Right ventricle myocardium inferior (tissue), 1 donor: ENCODE results near the gene CTCFL. TPM values are rescaled to one million over a fixed set of nuclear protein-coding genes. Genes with fewer than 3 reads are reported as not detected.
A peak's percentile ranks its signal among the peaks of the same experiment; 100 is the strongest.
"Not testable (repeated sequence)": the region's sequence is repeated elsewhere in the genome, so short reads cannot be mapped to it uniquely, and the experiment has no call there.

Source experiments
- ATAC-seq: fragments of 200-7000 bp; cut with Tn5 transposase; one replicate; pipeline ENCODE4 v1.9.1; 2020; ENCODE audit warnings: mild to moderate bottlenecking, moderate library complexity
- DNase-seq: peaks from one replicate; pipeline ENCODE4 v3.0.0; 2021; ENCODE audit errors: missing footprints
- intact Hi-C: fragments of 100-400 bp; cut with DNase I; formaldehyde crosslinking; loops from one replicate; pipeline ENCODE4 v1.11.0; 2022
- total RNA-seq: library from RNA; stranded (reverse); fragmentation: NEBNext Ultra II Directional; extraction: Animal tissue kit (Norgen Biotek cat#: 25700); gene quantifications from one replicate; pipeline ENCODE4 v1.2.1, GENCODE V29; 2021
- donor health status: DM: no; HTN: yes; CAD: no; lungs with severe emphysema.

The CTCFL gene
- total RNA-seq, 1 donor from 2014 or later: not detected

- DNase-seq (no peak), ATAC-seq (no peak)
- intact Hi-C loops: no loop called here
Measured at GRCh38 chr20:57475388-57476083, 49.4 kb downstream of the CTCFL start.

DNA sequence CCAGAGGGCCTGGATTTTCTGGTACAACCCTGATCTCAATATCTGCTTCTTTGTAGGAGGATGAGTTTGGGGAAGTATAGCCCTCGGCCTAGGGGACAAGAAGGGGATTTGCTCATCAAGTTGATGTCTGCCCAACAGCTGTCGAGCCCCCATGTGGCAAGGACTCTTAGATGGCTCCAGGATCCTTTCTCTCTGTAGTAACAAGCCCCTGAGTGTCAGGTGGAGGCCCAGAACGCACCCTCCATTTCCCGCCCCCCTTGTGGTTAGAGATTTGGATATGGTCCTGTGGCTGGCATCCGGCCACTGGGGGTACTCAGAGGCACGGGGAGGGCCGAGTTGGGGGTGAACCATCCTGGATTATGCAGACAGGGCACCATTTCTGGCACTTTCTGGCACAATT, 50.1 kb downstream of the CTCFL start:
- DNase-seq: no peak
- ATAC-seq: no peak
- intact Hi-C loops: no loop called here

- DNase-seq (no peak), ATAC-seq (no peak)
- intact Hi-C loops: no loop called here
Measured at GRCh38 chr20:57474205-57474604, 50.7 kb downstream of the CTCFL start.

DNA sequence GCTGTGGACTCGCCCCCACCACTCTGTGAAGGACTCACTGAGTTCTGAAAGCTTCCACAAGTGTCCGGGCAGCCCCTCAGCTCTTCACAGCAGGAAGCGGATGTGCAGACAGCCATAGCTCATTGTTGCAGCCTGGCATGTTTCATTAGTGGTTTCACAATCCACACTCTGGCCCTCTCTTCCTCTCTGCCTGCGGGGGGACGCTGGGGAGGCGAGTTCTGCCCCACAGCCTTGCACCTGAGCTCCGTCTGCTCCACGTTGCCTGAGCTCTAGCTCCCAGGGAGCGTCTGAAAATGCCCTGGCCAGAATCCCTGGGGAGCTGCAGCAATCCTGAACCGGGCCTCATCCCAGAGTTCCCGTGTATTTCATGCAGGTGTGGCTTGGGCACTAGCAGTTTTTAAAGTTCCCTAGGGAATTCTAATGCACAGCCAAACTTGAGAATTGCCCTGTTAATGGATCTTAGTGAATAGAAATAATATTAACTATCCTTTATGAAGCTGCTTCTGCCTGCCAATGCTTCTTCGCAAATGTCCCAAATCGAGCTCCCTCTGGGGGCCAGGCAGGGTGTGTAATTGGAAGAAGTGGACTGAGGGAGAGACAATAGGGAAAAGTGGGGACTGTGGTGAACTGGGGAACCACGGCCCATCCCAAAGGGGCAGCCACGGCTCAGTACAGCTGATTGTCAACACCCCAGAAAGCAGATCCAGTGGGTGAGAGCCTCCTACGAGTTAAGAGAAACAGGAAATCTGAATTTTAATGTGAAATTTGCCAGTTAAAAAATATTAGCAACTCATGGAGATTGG, 51.5 kb downstream of the CTCFL start:
- peak; percentile 23 for ATAC-seq
- peak; percentile 79 for DNase-seq
- intact Hi-C loops: no loop called here

- intact Hi-C loops, DNase-seq, ATAC-seq: not testable (repeated sequence)
Measured at GRCh38 chr20:57472474-57472873, 52.5 kb downstream of the CTCFL start.

DNA sequence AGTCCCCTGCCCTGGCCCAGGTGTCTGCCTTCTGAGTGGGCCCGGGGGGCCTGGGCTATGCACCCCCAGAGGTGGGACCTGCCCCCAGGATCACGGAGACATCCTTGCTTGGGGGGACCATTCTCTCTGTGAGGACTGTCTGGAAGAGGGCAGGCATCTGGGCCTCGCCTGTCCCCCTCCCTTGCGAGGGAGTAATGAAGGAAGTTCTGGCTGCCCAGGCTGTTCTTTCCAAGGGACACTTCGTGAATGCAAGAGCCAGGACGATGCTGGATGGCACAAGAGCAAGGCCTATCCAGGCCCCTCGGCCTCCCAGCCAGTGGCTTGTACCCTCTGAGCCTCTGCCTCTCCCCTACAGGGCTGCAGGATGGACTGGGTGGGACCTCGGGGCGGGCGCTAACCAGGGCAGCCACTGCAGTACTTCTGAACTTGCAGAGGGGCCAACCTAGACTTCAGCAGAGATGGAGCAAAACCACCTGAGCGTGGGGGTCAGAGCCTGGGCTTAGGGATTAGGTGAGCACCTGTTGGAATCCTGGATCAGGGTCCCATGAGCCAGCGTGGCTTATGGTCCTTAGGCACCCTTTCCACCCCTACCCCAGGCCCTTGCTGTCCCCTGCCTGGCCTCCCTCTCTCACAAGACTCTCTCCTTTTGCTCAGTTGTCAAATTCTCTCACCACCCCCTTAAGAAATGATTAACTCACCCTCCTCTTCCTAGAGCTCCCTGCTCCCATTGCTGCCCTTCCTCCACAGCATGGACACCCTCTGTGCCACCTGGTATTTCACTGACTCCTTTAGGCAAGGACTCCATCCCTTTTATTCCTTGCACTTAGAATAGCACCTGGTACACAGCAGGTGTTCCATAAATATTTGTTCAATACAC, 53.2 kb downstream of the CTCFL start:
- intact Hi-C loops: no loop called here
- ATAC-seq (no peak), DNase-seq (no peak)

- no peak for DNase-seq
- ATAC-seq: no peak
- intact Hi-C loops: no loop called here
Measured at GRCh38 chr20:57470666-57471495, 54.1 kb downstream of the CTCFL start.

DNA sequence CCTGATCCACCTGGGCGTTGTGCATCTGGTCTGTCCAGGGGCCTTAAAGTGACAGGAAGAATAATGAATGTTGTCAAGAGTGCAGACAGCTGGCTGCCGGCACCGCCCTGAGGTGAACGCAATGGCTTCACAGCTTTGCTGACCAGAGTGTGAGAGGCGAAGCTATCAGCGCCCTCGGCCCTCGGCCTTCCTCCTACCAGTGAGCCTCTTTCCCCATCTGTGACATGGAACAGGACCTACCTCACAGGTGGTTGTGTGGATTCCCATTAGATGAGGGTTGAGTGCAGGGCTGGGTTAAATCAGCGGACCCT, 54.8 kb downstream of the CTCFL start:
- no peak for DNase-seq
- no peak for ATAC-seq
- intact Hi-C loops: no loop called here

- intact Hi-C loops: loop anchor here (2.0 kb wide), 2 partner anchors 29 to 63 kb away; no protein-coding TSS in a partner anchor
- DNase-seq: no peak
- ATAC-seq: peak; percentile 84
Measured at GRCh38 chr20:57469418-57470211, 55.3 kb downstream of the CTCFL start.

DNA sequence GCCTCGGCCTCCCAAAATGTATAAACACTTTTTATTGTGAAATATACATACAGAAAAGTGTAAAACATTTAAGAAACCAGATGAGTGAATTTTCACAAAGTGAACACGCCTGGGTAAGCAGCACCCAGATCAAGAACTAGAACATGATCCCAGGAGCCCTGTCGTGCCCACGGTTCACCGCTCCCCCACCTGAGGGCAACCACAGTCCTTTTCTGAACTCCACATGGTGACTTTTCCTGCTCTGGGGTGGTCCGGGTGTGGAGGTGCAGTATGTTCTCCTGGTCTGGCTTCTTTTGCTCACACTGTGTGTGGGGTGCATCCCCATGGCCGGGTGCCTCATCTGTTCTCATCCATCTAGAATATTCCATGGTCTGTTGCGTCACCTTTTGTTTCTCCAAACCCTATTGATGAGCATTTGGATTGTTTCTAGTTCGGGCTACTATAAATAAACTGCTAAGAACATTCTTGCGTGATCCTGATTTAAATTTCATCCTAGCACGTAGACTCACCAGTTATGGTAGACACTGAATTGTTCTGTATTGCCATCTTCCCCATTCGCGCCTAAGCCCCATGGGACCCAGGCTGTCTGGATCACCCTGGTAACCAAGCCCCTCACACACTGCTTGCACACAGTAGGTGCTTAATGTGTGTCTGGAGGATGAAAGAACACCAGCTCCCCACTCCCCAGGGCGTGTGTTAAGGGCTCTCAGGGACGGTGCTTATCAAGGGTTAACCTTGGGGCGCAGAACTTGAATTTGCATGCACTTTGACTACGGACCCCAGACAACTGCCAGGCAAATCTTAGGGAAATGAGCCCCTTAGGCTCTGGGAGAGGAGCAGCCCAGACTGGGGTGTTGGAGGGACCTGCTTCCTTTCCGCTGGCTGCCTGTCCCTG, 56.2 kb downstream of the CTCFL start:
- ATAC-seq (no peak), DNase-seq (no peak)
- intact Hi-C loops: loop anchor here (2.0 kb wide), 2 partner anchors 28 to 62 kb away; no protein-coding TSS in a partner anchor

DNA sequence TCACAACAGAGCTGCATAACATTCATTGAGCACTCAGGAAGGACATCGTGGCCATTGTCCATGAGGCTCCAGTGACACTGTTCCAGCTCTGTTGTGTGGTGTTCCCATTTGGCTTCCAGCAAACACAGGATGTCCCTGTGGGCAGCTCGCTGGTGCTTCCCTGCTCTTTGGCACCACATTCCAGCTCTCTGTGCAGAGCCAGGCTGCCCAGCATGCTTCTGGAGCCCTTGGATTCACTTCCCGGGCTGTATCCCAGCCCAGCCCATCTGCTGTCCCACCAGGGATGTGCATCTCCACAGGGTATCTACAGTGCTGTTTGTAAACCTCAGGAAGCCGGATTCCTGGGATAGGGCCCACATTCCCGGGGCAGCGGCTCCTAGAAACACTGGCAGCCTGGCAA, 57.2 kb downstream of the CTCFL start:
- intact Hi-C loops: loop anchor here (2.0 kb wide), 2 partner anchors 27 to 61 kb away; no protein-coding TSS in a partner anchor

DNA sequence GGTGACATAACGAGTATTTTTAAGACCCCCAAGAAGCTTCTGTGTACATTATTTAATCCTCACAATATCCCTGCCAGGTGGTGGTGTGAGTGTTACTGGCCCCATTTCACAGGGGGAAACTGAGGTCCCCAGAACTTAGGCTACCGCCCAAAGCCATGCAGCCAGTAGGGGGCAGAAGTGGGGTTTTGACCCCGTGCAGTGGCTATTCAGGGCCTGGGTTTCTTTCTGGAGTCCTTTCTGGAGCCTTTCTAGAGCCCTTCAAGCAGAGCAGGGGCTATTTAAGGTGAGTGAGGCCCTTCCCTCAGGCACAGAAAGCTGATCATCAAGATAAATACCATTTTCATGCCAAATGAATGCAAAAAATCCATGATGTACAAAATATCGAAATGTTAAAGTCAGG, 59.0 kb downstream of the CTCFL start:
- ATAC-seq: no peak
- no peak for DNase-seq
- intact Hi-C loops: no loop called here

More for the DNA sequence above, 57.2 kb downstream of the CTCFL start:
- ATAC-seq (peak; percentile 53), DNase-seq (no peak)

DNA sequence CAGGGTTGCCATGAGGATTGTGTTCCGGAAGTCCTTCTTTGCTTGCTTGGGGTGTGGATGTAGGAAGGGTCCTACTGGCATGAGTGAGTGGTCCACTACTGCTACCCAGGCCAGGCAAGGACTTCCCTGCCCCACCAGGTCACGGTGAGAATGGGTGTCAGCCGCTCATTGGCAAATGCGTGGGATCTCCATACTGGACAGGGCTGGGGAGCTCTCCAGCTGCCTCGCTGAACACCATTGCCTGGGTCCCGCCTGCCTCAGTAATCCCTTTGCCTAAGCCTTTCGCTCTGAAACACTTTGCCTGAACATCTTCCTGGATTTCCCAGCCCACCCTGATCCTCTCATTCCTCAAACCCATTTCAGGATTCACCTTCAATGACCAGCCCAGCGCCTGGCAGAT, 59.5 kb downstream of the CTCFL start:
- intact Hi-C loops: no loop called here
- DNase-seq: no peak
- no peak for ATAC-seq

DNA sequence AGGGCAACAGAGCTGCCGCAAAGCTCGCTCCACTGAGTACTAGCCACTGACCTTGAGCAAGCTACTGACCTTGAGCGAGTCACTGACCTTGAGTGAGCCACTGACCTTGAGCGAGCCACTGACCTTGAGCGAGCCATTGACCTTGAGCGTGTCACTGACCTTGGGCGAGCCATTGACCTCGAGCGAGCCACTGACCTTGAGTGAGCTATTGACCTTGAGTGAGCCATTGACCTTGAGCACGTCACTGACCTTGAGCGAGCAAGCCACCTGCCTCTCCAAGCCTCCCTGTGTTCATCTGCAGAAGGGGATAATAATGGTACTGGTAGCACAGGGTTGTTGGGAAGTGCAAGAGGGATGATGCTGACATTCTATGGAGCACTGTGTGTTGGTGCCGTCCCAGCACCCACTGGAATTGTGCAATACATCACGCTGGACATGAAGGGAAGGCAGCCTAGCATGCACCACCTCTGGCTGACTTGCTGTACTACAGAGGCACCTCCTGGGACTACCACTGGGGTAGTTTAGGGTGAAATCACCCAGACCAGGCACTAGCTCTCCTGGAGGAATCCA, 60.2 kb downstream of the CTCFL start:
- DNase-seq (no peak), ATAC-seq (no peak)
- intact Hi-C loops: no loop called here

- DNase-seq (no peak), ATAC-seq (no peak)
- intact Hi-C loops: no loop called here
Measured at GRCh38 chr20:57462781-57463180, 62.2 kb downstream of the CTCFL start.

DNA sequence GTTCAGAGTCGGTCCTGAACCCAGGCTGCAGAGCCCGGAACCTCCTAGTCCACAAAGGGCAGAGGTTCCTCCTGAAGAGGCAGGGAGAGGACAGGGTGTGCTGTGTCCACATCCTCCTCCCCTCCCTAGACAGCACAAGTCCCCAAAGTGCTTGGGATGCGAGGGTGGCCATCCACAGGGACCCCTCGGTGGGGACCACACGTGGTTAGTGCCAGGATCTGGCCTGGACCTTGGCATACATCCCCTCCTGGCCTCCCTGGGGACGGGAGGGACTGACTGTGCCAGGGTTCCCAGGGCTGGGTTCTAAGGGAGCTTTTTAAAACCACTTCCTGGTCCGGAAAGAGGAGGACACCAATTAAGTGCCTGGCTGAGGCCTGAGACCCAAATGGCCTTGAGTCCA, 63.2 kb downstream of the CTCFL start:
- ATAC-seq (no peak), DNase-seq (no peak)
- intact Hi-C loops: no loop called here
